GM21717 (cell line): ENCODE results near the gene GREM1.

ENCODE experiments used
- ATAC-seq: cut with Tn5 transposase; IDR thresholded peaks from one replicate; pipeline ENCODE4 v1.9.1; 2021; ENCODE audit warnings: mild to moderate bottlenecking, moderate library complexity; ENCODE audit not compliant: unreplicated experiment

GREM1 gene

DNA sequence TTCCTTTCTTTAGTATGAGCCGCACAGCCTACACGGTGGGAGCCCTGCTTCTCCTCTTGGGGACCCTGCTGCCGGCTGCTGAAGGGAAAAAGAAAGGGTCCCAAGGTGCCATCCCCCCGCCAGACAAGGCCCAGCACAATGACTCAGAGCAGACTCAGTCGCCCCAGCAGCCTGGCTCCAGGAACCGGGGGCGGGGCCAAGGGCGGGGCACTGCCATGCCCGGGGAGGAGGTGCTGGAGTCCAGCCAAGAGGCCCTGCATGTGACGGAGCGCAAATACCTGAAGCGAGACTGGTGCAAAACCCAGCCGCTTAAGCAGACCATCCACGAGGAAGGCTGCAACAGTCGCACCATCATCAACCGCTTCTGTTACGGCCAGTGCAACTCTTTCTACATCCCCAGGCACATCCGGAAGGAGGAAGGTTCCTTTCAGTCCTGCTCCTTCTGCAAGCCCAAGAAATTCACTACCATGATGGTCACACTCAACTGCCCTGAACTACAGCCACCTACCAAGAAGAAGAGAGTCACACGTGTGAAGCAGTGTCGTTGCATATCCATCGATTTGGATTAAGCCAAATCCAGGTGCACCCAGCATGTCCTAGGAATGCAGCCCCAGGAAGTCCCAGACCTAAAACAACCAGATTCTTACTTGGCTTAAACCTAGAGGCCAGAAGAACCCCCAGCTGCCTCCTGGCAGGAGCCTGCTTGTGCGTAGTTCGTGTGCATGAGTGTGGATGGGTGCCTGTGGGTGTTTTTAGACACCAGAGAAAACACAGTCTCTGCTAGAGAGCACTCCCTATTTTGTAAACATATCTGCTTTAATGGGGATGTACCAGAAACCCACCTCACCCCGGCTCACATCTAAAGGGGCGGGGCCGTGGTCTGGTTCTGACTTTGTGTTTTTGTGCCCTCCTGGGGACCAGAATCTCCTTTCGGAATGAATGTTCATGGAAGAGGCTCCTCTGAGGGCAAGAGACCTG, 13.2 kb downstream of the GREM1 start:
- no peak for ATAC-seq

DNA sequence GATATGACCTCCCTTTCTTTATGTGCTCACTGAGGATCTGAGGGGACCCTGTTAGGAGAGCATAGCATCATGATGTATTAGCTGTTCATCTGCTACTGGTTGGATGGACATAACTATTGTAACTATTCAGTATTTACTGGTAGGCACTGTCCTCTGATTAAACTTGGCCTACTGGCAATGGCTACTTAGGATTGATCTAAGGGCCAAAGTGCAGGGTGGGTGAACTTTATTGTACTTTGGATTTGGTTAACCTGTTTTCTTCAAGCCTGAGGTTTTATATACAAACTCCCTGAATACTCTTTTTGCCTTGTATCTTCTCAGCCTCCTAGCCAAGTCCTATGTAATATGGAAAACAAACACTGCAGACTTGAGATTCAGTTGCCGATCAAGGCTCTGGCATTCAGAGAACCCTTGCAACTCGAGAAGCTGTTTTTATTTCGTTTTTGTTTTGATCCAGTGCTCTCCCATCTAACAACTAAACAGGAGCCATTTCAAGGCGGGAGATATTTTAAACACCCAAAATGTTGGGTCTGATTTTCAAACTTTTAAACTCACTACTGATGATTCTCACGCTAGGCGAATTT, 14.9 kb downstream of the GREM1 start:
- no peak for ATAC-seq

DNA sequence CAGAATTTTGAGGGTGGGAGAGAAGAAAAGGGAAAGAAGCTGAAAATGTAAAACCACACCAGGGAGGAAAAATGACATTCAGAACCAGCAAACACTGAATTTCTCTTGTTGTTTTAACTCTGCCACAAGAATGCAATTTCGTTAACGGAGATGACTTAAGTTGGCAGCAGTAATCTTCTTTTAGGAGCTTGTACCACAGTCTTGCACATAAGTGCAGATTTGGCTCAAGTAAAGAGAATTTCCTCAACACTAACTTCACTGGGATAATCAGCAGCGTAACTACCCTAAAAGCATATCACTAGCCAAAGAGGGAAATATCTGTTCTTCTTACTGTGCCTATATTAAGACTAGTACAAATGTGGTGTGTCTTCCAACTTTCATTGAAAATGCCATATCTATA, 15.5 kb downstream of the GREM1 start:
- no peak for ATAC-seq

DNA sequence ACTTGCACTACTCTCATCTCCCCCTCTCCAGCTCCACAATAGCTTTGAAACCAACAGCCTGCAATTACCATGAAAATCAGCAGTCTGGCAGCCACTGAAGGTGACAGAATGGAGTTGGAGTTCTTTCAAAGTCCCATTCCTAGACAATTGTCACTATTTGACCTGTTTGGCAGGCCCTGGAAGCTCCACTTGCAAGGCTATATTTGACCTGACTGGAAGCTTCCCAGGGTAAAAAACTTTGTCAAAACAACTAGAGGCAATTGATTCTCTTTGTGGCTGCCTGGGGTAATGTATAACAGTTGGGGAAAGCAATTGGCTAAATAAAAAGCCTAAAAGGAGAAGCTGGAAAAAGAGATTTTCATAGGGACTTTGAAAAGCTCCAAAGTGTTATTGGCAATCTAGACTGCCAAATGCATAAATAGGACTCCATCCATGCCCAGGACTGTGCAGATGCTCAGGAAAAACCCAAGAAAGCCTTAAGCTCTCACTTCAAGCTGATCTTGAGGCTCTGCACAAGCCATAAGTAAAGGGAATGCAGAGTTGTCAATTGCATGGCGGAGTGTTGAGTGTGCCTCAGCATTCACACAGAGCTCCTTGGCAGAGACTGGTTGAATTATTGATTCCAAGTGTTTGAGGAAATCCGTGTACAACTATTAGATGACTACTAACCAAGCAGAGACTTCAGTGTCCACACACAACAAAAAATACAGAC, 18.3 kb downstream of the GREM1 start:
- ATAC-seq: no peak

DNA sequence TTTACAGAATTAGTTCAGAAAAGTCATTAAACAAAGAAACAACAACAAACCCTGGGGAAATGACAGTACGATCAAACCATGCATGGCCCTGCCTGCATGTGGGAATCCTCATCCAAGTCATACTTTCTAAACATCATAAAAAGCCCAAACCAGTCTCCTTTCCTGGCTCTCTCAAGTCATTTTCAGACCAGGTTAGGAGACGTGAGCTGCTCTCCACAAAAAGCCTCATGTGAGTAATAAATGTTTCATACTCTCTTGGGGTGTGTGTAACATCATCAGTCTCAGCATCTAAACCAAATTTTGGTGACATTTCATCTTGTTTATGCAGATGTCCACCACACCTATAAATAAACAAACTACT, 18.9 kb downstream of the GREM1 start:
- no peak for ATAC-seq

DNA sequence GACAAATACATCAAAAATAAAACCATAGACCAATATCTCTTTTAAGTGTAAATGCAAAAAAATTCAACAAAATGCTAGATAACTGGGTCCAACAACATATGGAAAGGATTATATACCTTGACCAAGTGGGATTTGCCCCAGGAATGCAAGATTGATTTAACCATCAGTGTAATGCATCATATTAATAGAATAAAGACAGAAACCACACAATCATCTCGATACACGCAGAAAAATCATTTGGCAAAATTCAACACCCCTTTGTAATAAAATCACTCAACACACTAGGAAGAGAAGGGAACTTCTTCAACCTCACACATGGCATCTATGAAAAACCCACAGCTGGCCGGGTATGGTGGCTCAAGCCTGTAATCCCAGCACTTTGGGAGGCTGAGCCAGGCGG, 19.5 kb downstream of the GREM1 start:
- no peak for ATAC-seq

DNA sequence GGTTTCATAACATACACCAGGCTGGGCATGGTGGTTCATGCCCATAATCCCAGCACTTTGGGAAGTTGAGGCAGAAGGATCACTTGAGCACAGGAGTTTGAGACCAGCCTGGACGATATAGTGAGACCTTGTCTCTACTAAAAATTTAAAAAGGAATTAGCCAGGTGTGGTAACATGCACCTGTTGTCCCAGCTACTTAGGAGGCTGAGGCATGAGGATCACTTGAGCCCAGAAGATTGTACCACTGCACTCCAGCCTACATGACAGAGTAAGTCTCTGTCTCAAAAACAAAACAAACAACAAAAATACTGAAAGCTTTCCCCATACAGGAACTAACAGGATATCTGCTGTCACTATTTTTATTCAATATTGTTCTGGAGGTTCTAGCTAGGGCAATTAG, 20.9 kb downstream of the GREM1 start:
- no peak for ATAC-seq

DNA sequence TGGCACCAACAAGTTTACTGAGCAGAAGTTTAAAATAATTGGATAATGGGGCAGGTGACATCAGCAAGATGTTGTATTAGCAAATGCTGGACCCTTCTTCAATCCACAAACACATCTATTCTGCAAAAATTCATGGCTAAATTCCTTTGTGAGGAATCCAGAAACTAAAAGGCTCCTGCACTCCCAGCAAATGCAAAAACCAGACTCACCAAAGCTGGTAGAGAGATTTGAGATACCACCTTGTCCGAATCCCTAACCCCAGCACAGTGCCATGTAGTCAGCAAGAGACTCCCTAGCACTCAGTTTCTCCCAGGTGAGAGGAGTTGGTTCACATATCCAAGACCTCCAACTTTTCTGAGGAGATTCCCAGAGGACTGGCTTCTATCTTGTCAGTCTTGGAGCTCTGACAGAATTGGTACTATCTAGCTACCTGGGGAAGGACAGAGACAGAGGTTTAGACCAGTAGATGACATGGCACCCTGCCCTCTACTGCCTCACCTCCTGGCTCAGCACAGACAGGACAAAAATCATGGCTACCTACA, 21.8 kb downstream of the GREM1 start:
- ATAC-seq: no peak

DNA sequence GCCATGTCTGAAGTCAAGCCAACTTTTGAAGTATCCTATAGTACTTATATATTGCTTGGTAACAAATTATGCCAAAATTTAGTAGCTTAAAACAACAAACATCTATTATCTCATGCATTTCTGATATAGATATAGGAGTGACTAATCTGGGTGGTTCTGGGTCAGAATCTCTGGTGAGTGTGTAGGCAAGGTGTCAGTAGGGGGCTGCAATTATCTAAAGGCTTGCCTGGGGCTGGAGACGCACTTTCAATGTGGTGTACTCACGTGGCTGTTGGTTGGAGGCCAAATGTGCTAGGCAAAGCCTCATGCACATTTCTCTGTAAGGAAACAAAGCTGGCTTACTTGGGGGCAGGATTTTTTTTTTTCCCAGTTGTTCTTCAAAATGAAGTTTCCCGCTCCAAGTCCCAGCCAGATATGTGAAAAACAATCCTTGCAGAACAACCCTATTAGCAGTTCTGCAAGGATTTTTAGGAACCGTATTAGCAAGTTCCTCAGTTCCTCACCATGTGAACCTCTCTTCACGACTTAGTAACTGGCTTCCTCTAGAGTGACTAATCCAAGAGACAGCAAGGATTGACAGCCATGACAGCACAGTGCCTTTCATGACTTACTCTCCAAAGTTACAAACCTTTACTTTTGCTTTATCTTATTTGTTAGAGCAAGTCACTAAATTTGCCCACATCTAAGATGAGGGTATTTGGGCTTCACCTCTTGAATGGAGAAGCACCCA, 25.8 kb downstream of the GREM1 start:
- no peak for ATAC-seq

DNA sequence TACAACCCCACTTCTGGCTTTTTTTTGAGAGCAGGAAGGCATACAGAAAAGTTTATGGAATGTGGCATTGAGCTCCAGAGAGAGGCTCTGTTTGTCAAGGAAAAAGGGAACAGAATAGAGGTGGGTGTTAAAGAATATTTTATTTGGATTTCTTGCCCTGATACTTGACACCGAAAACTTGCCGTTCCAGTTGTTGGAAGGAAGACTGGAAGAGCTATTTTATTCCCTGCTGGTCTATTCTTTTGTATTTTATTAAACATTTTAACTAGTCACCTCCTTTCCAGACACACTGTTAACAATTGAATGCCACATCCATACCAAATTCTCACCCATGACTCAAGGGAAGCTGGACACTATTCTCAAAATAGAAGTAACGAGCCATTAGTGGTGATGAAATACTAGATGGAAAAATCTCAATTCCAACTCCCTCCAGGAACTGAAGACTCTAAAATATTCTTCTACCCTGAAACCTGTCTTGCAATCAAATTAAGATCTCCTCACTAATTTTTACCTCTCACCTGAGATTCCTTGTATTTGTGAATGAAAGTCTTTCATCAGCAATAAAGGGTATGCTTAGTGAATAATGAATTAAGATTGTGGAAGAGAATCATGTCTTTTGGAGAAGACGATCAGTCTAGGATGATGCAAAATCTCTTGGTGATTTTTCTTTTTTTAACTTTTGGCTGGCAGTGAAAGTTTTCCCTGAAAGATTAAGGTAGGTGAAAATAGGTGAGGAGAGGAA, 28.5 kb downstream of the GREM1 start:
- no peak for ATAC-seq

DNA sequence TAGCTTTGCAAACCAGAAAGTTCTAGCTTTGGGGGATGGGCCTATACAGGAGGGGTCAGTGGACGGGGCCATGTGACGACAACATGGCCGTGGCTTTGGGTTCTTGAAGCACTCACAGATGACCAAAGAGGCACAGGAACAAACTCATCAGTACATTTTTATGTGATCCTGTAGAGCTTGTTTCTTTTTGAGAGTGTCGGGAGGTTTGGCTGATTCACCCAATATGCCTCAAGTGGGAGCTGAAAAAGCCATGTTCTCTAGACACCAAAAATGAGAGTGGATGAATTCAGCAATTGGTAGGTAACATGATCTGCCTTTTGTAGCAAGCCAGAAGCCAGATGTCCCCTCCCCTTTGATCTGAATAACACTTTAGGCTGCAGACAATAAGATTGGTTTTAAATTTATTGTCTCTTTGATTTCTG, 30.1 kb downstream of the GREM1 start:
- no peak for ATAC-seq

DNA sequence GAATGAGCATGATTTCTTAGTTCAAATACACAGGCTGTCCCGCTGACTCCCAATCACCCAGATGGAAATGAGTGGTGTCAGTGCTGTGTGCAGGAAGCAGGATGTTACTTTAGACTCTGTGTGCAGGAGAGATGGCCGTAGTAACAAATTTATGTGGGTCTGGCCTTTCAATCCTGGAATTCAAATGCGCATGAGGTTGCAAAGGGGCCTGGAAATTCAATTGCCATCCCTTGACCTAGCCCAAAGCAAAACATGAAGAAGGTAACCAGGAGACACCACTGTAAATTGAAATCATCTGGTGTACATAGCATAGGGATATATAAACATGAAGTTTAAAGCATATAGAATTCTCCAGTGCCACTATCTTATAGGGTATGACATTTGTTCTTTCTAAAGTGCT, 33.2 kb downstream of the GREM1 start:
- ATAC-seq: no peak

DNA sequence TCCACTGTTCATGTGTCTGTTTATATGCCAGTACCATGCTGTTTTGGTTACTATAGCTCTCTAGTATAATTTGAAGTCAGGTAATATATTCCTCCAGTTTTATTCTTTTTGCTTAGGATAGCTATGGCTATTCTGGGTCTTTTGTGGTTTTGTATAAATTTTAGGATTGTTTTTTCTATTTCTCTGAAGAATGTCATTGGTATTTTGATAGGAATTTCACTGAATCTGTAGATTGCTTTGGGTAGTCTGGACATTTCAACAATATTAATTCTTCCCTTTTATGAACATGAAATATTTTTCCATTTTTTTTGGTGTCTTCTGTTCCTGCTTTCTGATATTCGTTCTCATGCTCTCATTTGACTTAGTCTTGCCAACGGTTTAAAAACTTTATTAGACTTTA, 39.6 kb downstream of the GREM1 start:
- no peak for ATAC-seq

DNA sequence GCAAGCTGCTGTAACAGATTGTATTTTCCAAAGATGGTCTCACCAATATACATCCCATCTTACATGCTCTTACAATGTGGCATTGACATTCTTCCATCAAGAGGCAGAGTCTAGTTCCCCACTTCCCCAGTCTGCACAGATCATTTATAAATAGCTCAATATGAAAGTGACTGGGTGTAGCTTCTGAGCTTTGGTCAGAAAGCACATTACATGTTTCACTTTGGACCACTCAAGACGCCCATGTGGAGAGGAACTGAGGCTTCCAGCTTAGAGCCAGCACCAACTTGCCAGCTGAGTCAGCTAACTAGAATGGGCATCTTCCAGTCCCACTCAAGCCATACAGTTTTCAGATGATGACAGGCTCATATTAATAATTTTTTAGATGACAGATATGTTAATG, 45.5 kb downstream of the GREM1 start:
- no peak for ATAC-seq

DNA sequence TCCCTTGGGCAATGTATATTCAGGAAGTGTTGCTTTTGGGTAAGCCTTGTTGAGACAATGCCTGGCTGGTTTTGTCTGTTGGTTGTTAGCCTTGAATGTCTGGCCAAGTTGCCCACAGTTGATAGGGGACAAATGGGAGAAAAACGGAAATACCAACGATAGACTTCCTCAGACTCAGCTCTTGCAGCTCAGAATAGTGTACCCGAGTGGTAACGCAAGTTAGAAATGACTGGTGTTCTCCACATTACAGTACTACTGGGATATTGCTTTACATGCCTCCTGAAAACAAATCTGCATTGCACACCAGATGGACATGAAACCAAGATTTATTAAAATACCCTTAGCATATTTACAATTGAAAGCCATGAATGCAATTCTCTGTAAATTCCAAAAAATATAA, 47.4 kb downstream of the GREM1 start:
- no peak for ATAC-seq

DNA sequence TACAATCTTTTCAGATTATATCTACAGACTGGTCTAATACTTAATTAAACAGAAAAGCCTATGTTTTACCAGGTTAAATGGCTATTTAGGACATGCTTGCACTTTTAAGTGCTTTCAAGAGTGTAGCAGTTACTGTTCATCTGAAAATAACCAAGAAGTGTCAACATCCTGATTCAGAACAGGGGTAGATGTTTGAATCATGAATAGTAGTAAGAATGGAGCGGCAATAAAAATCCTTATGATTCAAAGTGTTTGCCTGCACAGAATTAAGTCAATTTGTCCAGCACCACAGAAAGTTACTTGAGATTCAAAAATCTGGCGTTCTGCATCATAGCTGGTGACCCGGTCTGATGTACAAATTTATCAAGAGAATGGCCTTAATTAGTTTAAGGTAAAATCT, 48.3 kb downstream of the GREM1 start:
- no peak for ATAC-seq

DNA sequence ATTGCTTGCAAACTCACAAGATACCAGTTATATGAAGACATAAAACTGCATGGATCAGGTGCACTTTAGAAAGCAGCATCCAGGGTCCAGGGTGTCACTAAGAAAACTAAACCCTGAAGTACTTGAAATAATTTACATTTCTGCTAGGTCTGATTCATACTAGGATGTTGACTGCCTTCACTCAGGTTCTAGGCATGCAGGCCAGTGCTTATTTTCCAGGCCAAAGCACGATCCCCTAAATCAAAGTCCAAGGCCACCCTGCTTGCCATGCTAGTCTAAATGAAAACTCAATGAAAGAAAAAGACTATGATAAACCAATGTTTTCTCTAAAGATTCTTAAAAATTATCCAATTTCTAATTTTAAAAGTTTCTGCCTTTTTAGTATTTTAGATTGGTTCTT, 49.4 kb downstream of the GREM1 start:
- no peak for ATAC-seq

DNA sequence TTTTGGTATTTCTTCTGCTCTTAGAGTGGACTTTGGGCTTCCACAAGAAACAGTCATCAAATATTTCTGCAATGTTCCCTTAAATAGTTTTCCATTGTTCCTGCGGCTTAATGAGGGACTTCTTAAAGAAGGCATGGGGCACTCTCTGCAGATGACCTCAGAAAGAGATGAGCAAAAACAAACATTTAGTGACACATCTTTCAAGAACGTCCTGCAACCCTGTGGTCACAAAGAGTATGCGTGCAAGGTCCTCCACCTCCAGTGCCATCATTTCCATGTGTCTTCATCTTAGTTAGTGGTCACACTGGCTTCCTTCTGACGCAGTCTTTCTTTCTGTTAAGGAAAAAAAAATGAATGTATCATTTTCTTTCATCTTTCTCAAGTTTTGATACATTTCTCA, 56.2 kb downstream of the GREM1 start:
- ATAC-seq: no peak

DNA sequence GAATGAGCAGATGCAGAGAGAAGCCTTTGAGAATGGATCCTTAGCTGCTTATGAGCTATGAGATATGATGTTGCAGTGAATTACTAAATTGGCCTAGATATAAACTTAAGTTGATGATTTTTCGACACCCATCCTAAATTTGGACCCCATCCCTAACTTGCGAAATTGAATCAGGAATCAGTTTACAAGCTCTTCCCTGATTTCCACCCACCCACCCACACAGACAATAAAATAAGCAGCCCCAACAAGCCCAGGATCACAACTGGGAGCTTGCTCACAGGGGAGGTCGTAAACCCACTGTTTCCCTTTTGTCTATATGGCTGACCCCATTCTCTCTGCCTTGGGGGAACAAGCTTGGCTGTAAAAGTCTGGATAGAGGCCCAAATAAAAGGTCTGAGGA, 57.3 kb downstream of the GREM1 start:
- ATAC-seq: no peak
